Myocyte (in vitro differentiated cells): Measurements from ENCODE around the gene SLC12A7. TPM values are rescaled to one million over a fixed set of nuclear protein-coding genes. Genes with fewer than 3 reads are reported as not detected.
"Not testable (repeated sequence)": the region's sequence is repeated elsewhere in the genome, so short reads cannot be mapped to it uniquely, and the experiment has no call there.

ENCODE experiments used
- DNase-seq: peaks from one replicate; pipeline ENCODE4 v3.0.0-alpha.2; 2012; ENCODE audit warnings: low read depth
- total RNA-seq: library from RNA; depleted of rRNA; stranded (reverse); fragments of >200 nt; gene quantifications from 2 replicates; pipeline ENCODE4 v1.2.3, GENCODE V29; 2014

SLC12A7 gene
- total RNA-seq, 1 donor from 2014 or later, result 38.0 TPM

GRCh38 chr5:1083026-1083425 is 28.8 kb downstream of the SLC12A7 start:
- not testable (repeated sequence) for DNase-seq

GRCh38 chr5:1081519-1081918 is 30.3 kb downstream of the SLC12A7 start:
- no peak for DNase-seq

GRCh38 chr5:1080432-1080831 is 31.4 kb downstream of the SLC12A7 start:
- no peak for DNase-seq

- no peak for DNase-seq
Measured at GRCh38 chr5:1079961-1080360, 31.9 kb downstream of the SLC12A7 start.

GRCh38 chr5:1079486-1079885 is 32.4 kb downstream of the SLC12A7 start:
- no peak for DNase-seq

GRCh38 chr5:1078851-1079250 is 33.0 kb downstream of the SLC12A7 start:
- no peak for DNase-seq

- no peak for DNase-seq
Measured at GRCh38 chr5:1078206-1078605, 33.7 kb downstream of the SLC12A7 start.

- no peak for DNase-seq
Measured at GRCh38 chr5:1077491-1078020, 34.3 kb downstream of the SLC12A7 start.

GRCh38 chr5:1077026-1077425 is 34.8 kb downstream of the SLC12A7 start:
- no peak for DNase-seq

GRCh38 chr5:1076406-1076805 is 35.5 kb downstream of the SLC12A7 start:
- DNase-seq, result no peak

GRCh38 chr5:1075931-1076330 is 35.9 kb downstream of the SLC12A7 start:
- DNase-seq, result no peak

GRCh38 chr5:1075555-1075881 is 36.3 kb downstream of the SLC12A7 start:
- DNase-seq, result no peak

- no peak for DNase-seq
Measured at GRCh38 chr5:1074816-1075554, 36.9 kb downstream of the SLC12A7 start.

- DNase-seq, result no peak
Measured at GRCh38 chr5:1074226-1074625, 37.6 kb downstream of the SLC12A7 start.

GRCh38 chr5:1073239-1074102 is 38.4 kb downstream of the SLC12A7 start:
- DNase-seq, result no peak

- no peak for DNase-seq
Measured at GRCh38 chr5:1069720-1070088, 42.2 kb downstream of the SLC12A7 start.

- no peak for DNase-seq
Measured at GRCh38 chr5:1068895-1069719, 42.8 kb downstream of the SLC12A7 start.

GRCh38 chr5:1068204-1068894 is 43.5 kb downstream of the SLC12A7 start:
- DNase-seq, result no peak

- DNase-seq, result no peak
Measured at GRCh38 chr5:1067141-1068121, 44.4 kb downstream of the SLC12A7 start.

- no peak for DNase-seq
Measured at GRCh38 chr5:1066676-1067075, 45.2 kb downstream of the SLC12A7 start.
